A549 (cell line): ENCODE results near the gene NAA40. TPM values are rescaled to one million over a fixed set of nuclear protein-coding genes. Genes with fewer than 3 reads are reported as not detected.

Source experiments
- ATAC-seq, 2 experiments: fragments of 200-7000 bp in 1 of 2; fragments of >200 bp in 1 of 2; cut with Nextera tagmentation in 1 of 2; cut with Tn5 transposase in 1 of 2; 3 replicates each; pipeline versions ENCODE4 v1.8.0 to v1.9.1; 2018 to 2020; ENCODE audit warnings: mild to moderate bottlenecking in 1 of 2, moderate library complexity in 1 of 2
- CTCF ChIA-PET: fragments of 300-600 bp; sonication (Branson Sonifier 250); formaldehyde crosslinking; extraction: SDS; loops from one replicate; lab custom pipeline; 2021; ENCODE audit warnings: antibody characterized with exemption, inconsistent platforms; lab: Yijun Ruan, JAX
- POLR2A ChIA-PET: fragments of 350-600 bp; formaldehyde crosslinking; extraction: SDS; loops from one replicate; lab custom pipeline; 2021; ENCODE audit warnings: antibody characterized with exemption, inconsistent platforms; lab: Yijun Ruan, JAX
- DNase-seq, 2 experiments: peaks; one replicate each; pipeline versions ENCODE4 v3.0.0 to v3.0.0-alpha.2; 2011 to 2016; ENCODE audit warnings: low read depth in 1 of 2, low spot score in 1 of 2
- FAIRE-seq: peaks from 2 replicates; lab custom pipeline; 2011; peaks lifted over from hg19 to GRCh38; lab: Jason Lieb, UNC
- H3K27ac ChIP-seq, 2 experiments: fragments of >200 bp; sonication (Bioruptor Twin); formaldehyde crosslinking; 3 replicates each; pipeline ENCODE4 v1.5.1; 2016 to 2017
- H3K4me1 ChIP-seq: fragments of >200 bp; sonication (Bioruptor Twin); formaldehyde crosslinking; 3 replicates; pipeline ENCODE4 v1.6.1; 2016
- H3K4me2 ChIP-seq: fragments of >200 bp; sonication (Bioruptor Twin); formaldehyde crosslinking; 3 replicates; pipeline ENCODE4 v1.6.1; 2016
- H3K4me3 ChIP-seq: fragments of >200 bp; sonication (Bioruptor Twin); formaldehyde crosslinking; 3 replicates; pipeline ENCODE4 v1.5.1; 2016
- H3K9me3 ChIP-seq: fragments of >200 bp; sonication (Bioruptor Twin); formaldehyde crosslinking; 3 replicates; pipeline ENCODE4 v1.6.1; 2016
- CHD2 ChIP-seq: fragments of 150-350 bp; IDR thresholded peaks from 2 replicates; pipeline ENCODE4 v1.6.1; 2014; ENCODE audit warnings: low read length; ENCODE audit not compliant: partially characterized antibody
- CTCF ChIP-seq: fragments of >200 bp; sonication (Bioruptor Twin); formaldehyde crosslinking; IDR thresholded peaks from 3 replicates; pipeline ENCODE4 v1.5.1; 2016
- EHMT2 ChIP-seq: fragments of 200-600 bp; sonication (generic); IDR thresholded peaks from 2 replicates; pipeline ENCODE4 v1.6.1; 2016; ENCODE audit warnings: antibody characterized with exemption, low read depth, mild to moderate bottlenecking, moderate library complexity
- HEYL ChIP-seq: fragments of 250-450 bp; sonication (Bioruptor Pico); IDR thresholded peaks from 2 replicates; pipeline ENCODE4 v1.8.0; 2021; ENCODE audit warnings: mild to moderate bottlenecking, moderate library complexity
- JUN ChIP-seq, 2 experiments: fragments of >200 bp; sonication (Bioruptor Twin); formaldehyde crosslinking; IDR thresholded peaks; 2 replicates in 1 of 2; 3 replicates in 1 of 2; pipeline ENCODE4 v1.6.1; 2016 to 2017
- JUNB ChIP-seq: fragments of >200 bp; sonication (Bioruptor Twin); formaldehyde crosslinking; IDR thresholded peaks from 2 replicates; pipeline ENCODE4 v1.6.1; 2016
- KDM1A ChIP-seq: fragments of 200-600 bp; sonication (generic); IDR thresholded peaks from 2 replicates; pipeline ENCODE4 v1.6.1; 2016; ENCODE audit warnings: low read depth, mild to moderate bottlenecking
- MAX ChIP-seq: IDR thresholded peaks from 2 replicates; pipeline ENCODE4 v1.6.1; 2012
- MAZ ChIP-seq: fragments of 150-350 bp; IDR thresholded peaks from 2 replicates; pipeline ENCODE4 v1.6.1; 2014; ENCODE audit warnings: antibody characterized with exemption, low read depth, low read length, borderline replicate concordance
- PHF8 ChIP-seq: fragments of 200-600 bp; sonication (generic); IDR thresholded peaks from 2 replicates; pipeline ENCODE4 v1.6.1; 2016; ENCODE audit warnings: low read depth, mild to moderate bottlenecking, antibody characterized with exemption, moderate library complexity, borderline replicate concordance
- POLR2A ChIP-seq: IDR thresholded peaks from 2 replicates; pipeline ENCODE4 v1.6.1; 2012; ENCODE audit warnings: mild to moderate bottlenecking, low read length
- RAD21 ChIP-seq, 2 experiments: fragments of >200 bp in 1 of 2; sonication (Bioruptor Twin) in 1 of 2; formaldehyde crosslinking in 1 of 2; IDR thresholded peaks in 1 of 2; conservative IDR thresholded peaks in 1 of 2; 2 replicates in 1 of 2; 3 replicates in 1 of 2; pipeline ENCODE4 v1.6.1; 2012 to 2018; ENCODE audit warnings: inconsistent platforms in 1 of 2
- SMC3 ChIP-seq: fragments of >200 bp; sonication (Bioruptor Twin); formaldehyde crosslinking; IDR thresholded peaks from 3 replicates; pipeline ENCODE4 v1.6.1; 2018; ENCODE audit warnings: inconsistent platforms
- SREBF2 ChIP-seq: fragments of 450-650 bp; IDR thresholded peaks from 2 replicates; pipeline ENCODE4 v1.6.1; 2014; ENCODE audit warnings: mild to moderate bottlenecking, moderate library complexity
- WGBS: methylation state at CpG from one replicate; pipeline ENCODE4 v1.1.6; 2017; ENCODE audit errors: missing lambda C conversion rate; 5-methylcytosine and 5-hydroxymethylcytosine counted together
- polyA plus RNA-seq, 4 experiments: library from polyadenylated mRNA; depleted of rRNA in 3 of 4; stranded (reverse); fragments of >200 nt; fragmentation: RNase III in 1 of 4; extraction: RNeasy Plus Mini Kit Qiagen cat#74134 plus additional on column Dnase treatment in 1 of 4; gene quantifications; 2 replicates in 3 of 4; 3 replicates in 1 of 4; pipeline ENCODE4 v1.2.3, GENCODE V29; 2011 to 2017
- TF ChIP-seq, protein P1 (sequence below): IDR thresholded peaks from 2 replicates; pipeline ENCODE4 v1.6.1; 2012; ENCODE audit warnings: low read depth, borderline replicate concordance

Gene NAA40
- polyA plus RNA-seq, 2 of the 4 experiments (the other 2 are of a cell fraction): 21.9 to 32.0 TPM

GRCh38 chr11:63906087-63906486, 32.7 kb upstream of the NAA40 start:
- peak in 1 of 2 experiments; percentile 9; a peak in 2 of 6 replicates for ATAC-seq
- 93% methylated on average over 4 of the region's 4 CpGs for WGBS

DNA sequence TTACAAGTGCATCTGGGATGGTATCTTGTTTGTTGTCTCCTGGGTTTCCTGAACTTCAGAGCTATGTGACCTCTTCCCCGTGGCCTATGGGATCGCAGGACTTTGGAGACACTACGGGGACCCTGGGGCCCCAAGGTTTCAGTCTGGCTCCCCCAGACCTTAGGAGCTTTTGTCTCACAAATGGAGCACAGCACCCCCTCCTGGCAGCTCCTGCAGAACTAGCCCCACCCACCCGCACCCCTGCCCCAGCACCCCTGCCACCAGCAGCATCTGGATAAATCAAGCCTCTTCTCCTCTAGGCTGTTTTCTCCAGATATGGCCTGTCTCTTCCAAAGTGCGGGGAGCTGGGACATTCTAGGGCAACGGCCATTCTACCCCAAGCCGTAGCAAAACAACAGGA, 32.2 kb upstream of the NAA40 start:
- ATAC-seq (peak in 1 of 2 experiments; percentile 30; a peak in 3 of 6 replicates), DNase-seq (no peak), FAIRE-seq (no peak)
- CTCF ChIA-PET: interaction anchor here (0.8 to 8.7 kb wide), 18 partner anchors 9 to 138 kb away, joined by 3 to 58 read pairs (median 4); partner anchors contain the start of genes MARK2, RCOR2 and ZFTA
- 86% methylated on average over 6 of the region's 7 CpGs for WGBS
- H3K4me2 ChIP-seq: no peak overlapping the region
- POLR2A ChIA-PET: interaction anchor here (0.6 to 1.6 kb wide), 2 partner anchors 47 to 68 kb away, joined by 4 to 9 read pairs; no protein-coding TSS in a partner anchor
- 0 out of 3 replicates have a peak, but pooled peaks cover 4% of the 10 kb centered on the region for H3K4me1 ChIP-seq
- H3K9me3 ChIP-seq: no peaks in the 10 kb centered on the region
- H3K4me3 ChIP-seq: no peak overlapping the region
- H3K27ac ChIP-seq: no peak overlapping the region
- TF ChIP-seq, protein P1, sequence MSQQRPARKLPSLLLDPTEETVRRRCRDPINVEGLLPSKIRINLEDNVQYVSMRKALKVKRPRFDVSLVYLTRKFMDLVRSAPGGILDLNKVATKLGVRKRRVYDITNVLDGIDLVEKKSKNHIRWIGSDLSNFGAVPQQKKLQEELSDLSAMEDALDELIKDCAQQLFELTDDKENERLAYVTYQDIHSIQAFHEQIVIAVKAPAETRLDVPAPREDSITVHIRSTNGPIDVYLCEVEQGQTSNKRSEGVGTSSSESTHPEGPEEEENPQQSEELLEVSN: no peak
- TF ChIP-seq CTCF: peak; percentile 40
- TF ChIP-seq RAD21 (conservative IDR thresholded peaks at IDR 0.05 in 1 of 2, IDR thresholded peaks at IDR 0.05 in 1 of 2): peak; percentile 17 to 42; a peak in 3 of 5 replicates
- no peak for TF ChIP-seq MAZ
- peak; percentile 40; the same call in 2 of the 3 replicates for TF ChIP-seq SMC3
- TF ChIP-seq POLR2A: no peak

More at GRCh38 chr11:63906087-63906486, 32.7 kb upstream of the NAA40 start:
- Histone ChIP-seq H3K4me3 (no peak overlapping the region), H3K9me3 (no peaks in the 10 kb centered on the region), H3K4me2 (no peak overlapping the region), H3K27ac (0 out of 6 replicates have a peak overlapping the region, but pooled peaks of 1 of the 2 experiments have one; percentile 32), H3K4me1 (0 out of 3 replicates have a peak, but pooled peaks cover 4% of the 10 kb centered on the region)
- DNase-seq (no peak), FAIRE-seq (no peak)
- ChIA-PET CTCF (interaction anchor here (1.0 to 8.7 kb wide), 10 partner anchors 9 to 68 kb away, joined by 3 to 58 read pairs (median 4); partner anchors contain the start of genes MARK2 and RCOR2), POLR2A (interaction anchor here (1.6 kb wide), 1 partner anchor 68 kb away, joined by 9 read pairs; no protein-coding TSS in a partner anchor)
- TF ChIP-seq KDM1A: no peak

DNA sequence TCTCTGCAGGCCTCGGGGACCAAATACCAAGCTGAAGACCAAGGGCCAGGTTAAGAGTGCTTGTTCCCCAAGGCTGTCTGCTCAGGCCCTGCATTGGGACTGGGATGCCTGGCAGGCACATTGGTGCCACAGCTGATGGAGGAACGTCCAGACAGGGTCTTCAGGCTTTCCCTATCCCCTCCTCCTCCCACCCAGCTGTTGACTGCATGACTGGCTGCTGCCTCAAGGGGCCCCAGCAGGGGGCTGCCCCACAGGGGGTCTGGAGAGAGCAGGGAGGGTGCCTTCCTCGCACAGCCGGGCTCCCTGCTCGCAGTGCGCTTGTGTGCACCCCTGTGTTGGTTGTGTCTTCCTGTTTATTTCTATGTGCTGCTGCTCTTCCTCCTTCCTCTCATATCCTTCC, 31.7 kb upstream of the NAA40 start:
- Histone ChIP-seq H3K27ac (no peak overlapping the region), H3K4me3 (no peak overlapping the region), H3K4me1 (0 out of 3 replicates have a peak, but pooled peaks cover 4% of the 10 kb centered on the region), H3K9me3 (no peaks in the 10 kb centered on the region), H3K4me2 (no peak overlapping the region)
- DNase-seq (no peak), ATAC-seq (no peak), FAIRE-seq (no peak)
- ChIA-PET CTCF (interaction anchor here (0.8 to 8.7 kb wide), 18 partner anchors 8 to 139 kb away, joined by 3 to 58 read pairs (median 4); partner anchors contain the start of genes MARK2, RCOR2 and ZFTA), POLR2A (interaction anchor here (0.6 to 1.6 kb wide), 2 partner anchors 47 to 69 kb away, joined by 4 to 9 read pairs; no protein-coding TSS in a partner anchor)
- 76% methylated on average over 6 of the region's 6 CpGs for WGBS
- TF ChIP-seq CHD2 (no peak), JUN (IDR thresholded peaks at IDR 0.05) (no peak), EHMT2 (no peak), SREBF2 (no peak), PHF8 (no peak)

GRCh38 chr11:63907808-63908530, 30.8 kb upstream of the NAA40 start:
- TF ChIP-seq JUN (IDR thresholded peaks at IDR 0.05) (no peak), JUNB (no peak), HEYL (no peak), MAX (no peak), CHD2 (no peak)
- TF ChIP-seq, all 56 proteins: peak for 0
- 91% methylated on average over 13 of the region's 21 CpGs for WGBS
- FAIRE-seq (no peak), DNase-seq (no peak), ATAC-seq (peak; percentile 20 to 21; a peak in 3 of 6 replicates)
- CTCF ChIA-PET: interaction anchor here (1.0 to 2.3 kb wide), 6 partner anchors 10 to 140 kb away, joined by 3 to 19 read pairs (median 4); partner anchors contain the start of gene ZFTA
- no peaks in the 10 kb centered on the region for H3K9me3 ChIP-seq
- POLR2A ChIA-PET: no interaction called here
- 0 out of 3 replicates have a peak, but pooled peaks cover 4% of the 10 kb centered on the region for H3K4me1 ChIP-seq
- no peak overlapping the region for H3K4me3 ChIP-seq
- H3K27ac ChIP-seq: no peak overlapping the region
- no peak overlapping the region for H3K4me2 ChIP-seq
